ENCODE data around the gene CLDN8. TPM values are rescaled to one million over a fixed set of nuclear protein-coding genes. Genes with fewer than 3 reads are reported as not detected.

The CLDN8 gene
- 8.8 TPM for total RNA-seq

GRCh38 chr21:30216041-30216723 is at the start of gene CLDN8:
CLDN8 (minus strand) TSS chr21:30216097; CDS start chr21:30215925, 172 bp downstream.
- DNase-seq (ENCODE audit: extremely low spot score in 2 of 2), result no peak
- Histone ChIP-seq H3K27ac (no peak within 1 kb of the TSS), H3K4me1 (no peaks in the 10 kb centered on the region), H3K4me3 (peak within 1 kb of the TSS in 1 of 2 donors; percentile 24), H3K27me3 (no peaks in the 10 kb centered on the region), H3K36me3 (no peaks in the 10 kb centered on the region), H3K9me3 (no peaks in the 10 kb centered on the region)
- no peak for TF ChIP-seq CTCF (IDR thresholded peaks at IDR 0.05)
- TF ChIP-seq POLR2A (IDR thresholded peaks at IDR 0.05), result no peak
- peak in 1 of 2 donors; percentile 43 for TF ChIP-seq POLR2AphosphoS5 (IDR thresholded peaks at IDR 0.05; ENCODE audit: insufficient read depth in 1 of 2, low read depth in 1 of 2)
- intact Hi-C loops (cut with DNase I), result no loop called here

GRCh38 chr21:30257773-30258172 is 41.9 kb upstream of the CLDN8 start:
- Histone ChIP-seq H3K4me3 (no peak overlapping the region), H3K36me3 (no peaks in the 10 kb centered on the region), H3K4me1 (no peaks in the 10 kb centered on the region), H3K9me3 (no peaks in the 10 kb centered on the region), H3K27me3 (no peaks in the 10 kb centered on the region), H3K27ac (no peak overlapping the region)
- TF ChIP-seq POLR2AphosphoS5 (IDR thresholded peaks at IDR 0.05; ENCODE audit: insufficient read depth in 1 of 2, low read depth in 1 of 2), result no peak
- no peak for TF ChIP-seq POLR2A (IDR thresholded peaks at IDR 0.05)
- no peak for TF ChIP-seq CTCF (IDR thresholded peaks at IDR 0.05)
- DNase-seq (ENCODE audit: extremely low spot score in 2 of 2), result no peak
- intact Hi-C loops (cut with DNase I), result no loop called here

- H3K4me1 ChIP-seq, result no peaks in the 10 kb centered on the region
- H3K27ac ChIP-seq, result no peak overlapping the region
- intact Hi-C loops (cut with DNase I), result no loop called here
- no peak overlapping the region for H3K4me3 ChIP-seq
- DNase-seq (ENCODE audit: extremely low spot score in 2 of 2), result no peak
- no peaks in the 10 kb centered on the region for H3K27me3 ChIP-seq
- H3K9me3 ChIP-seq, result no peaks in the 10 kb centered on the region
- H3K36me3 ChIP-seq, result no peaks in the 10 kb centered on the region
- TF ChIP-seq CTCF (IDR thresholded peaks at IDR 0.05), result no peak
- no peak for TF ChIP-seq POLR2A (IDR thresholded peaks at IDR 0.05)
- no peak for TF ChIP-seq POLR2AphosphoS5 (IDR thresholded peaks at IDR 0.05; ENCODE audit: insufficient read depth in 1 of 2, low read depth in 1 of 2)
Measured at GRCh38 chr21:30256100-30256499, 40.2 kb upstream of the CLDN8 start.

- H3K27me3 ChIP-seq, result no peaks in the 10 kb centered on the region
- no peak overlapping the region for H3K27ac ChIP-seq
- H3K4me1 ChIP-seq, result no peaks in the 10 kb centered on the region
- H3K9me3 ChIP-seq, result no peaks in the 10 kb centered on the region
- H3K36me3 ChIP-seq, result no peaks in the 10 kb centered on the region
- no peak for DNase-seq (ENCODE audit: extremely low spot score in 2 of 2)
- TF ChIP-seq POLR2A (IDR thresholded peaks at IDR 0.05), result no peak
- TF ChIP-seq CTCF (IDR thresholded peaks at IDR 0.05), result no peak
- no peak for TF ChIP-seq POLR2AphosphoS5 (IDR thresholded peaks at IDR 0.05; ENCODE audit: insufficient read depth in 1 of 2, low read depth in 1 of 2)
- intact Hi-C loops (cut with DNase I), result no loop called here
- no peak overlapping the region for H3K4me3 ChIP-seq
Measured at GRCh38 chr21:30255679-30256078, 39.8 kb upstream of the CLDN8 start.

GRCh38 chr21:30251781-30252180 is 35.9 kb upstream of the CLDN8 start:
- no peak for DNase-seq (ENCODE audit: extremely low spot score in 2 of 2)
- no peak for TF ChIP-seq POLR2A (IDR thresholded peaks at IDR 0.05)
- no peak for TF ChIP-seq POLR2AphosphoS5 (IDR thresholded peaks at IDR 0.05; ENCODE audit: insufficient read depth in 1 of 2, low read depth in 1 of 2)
- no peak for TF ChIP-seq CTCF (IDR thresholded peaks at IDR 0.05)
- Histone ChIP-seq H3K36me3 (no peaks in the 10 kb centered on the region), H3K27me3 (no peaks in the 10 kb centered on the region), H3K4me3 (no peak overlapping the region), H3K27ac (no peak overlapping the region), H3K4me1 (no peaks in the 10 kb centered on the region), H3K9me3 (no peaks in the 10 kb centered on the region)
- intact Hi-C loops (cut with DNase I), result no loop called here
